ENCODE results near the gene IFT81.

GRCh38 chr12:110245369-110245772, 121.2 kb downstream of the IFT81 start:
- TF ChIP-seq CTCF (conservative IDR thresholded peaks at IDR 0.05; ENCODE audit: low read depth, low read length), result peak; percentile 52
- TF ChIP-seq EZH2 (IDR thresholded peaks at IDR 0.05; ENCODE audit: borderline replicate concordance, low read depth, low read length, poor library complexity, severe bottlenecking), result no peak
